H1 (cell line): ENCODE measurements around the gene FAT3.

ENCODE experiments used
- ATF3 ChIP-seq: IDR thresholded peaks from 2 replicates; pipeline ENCODE4 v1.6.1; 2011; ENCODE audit warnings: low read depth, mild to moderate bottlenecking, low read length; ENCODE audit not compliant: insufficient read depth
- BACH1 ChIP-seq: IDR thresholded peaks from 2 replicates; pipeline ENCODE4 v1.6.1; 2012; ENCODE audit warnings: low read length, improper control_type of control experiment
- BCL11A ChIP-seq, 2 experiments: IDR thresholded peaks; one replicate each; pipeline ENCODE4 v1.6.1; 2011; ENCODE audit warnings: low read depth in 2 of 2, low read length in 2 of 2, mild to moderate bottlenecking in 2 of 2
- EZH2 ChIP-seq: fragments of 200-600 bp; sonication (generic); IDR thresholded peaks from 2 replicates; pipeline ENCODE4 v1.7.1; 2012; ENCODE audit warnings: low read depth, mild to moderate bottlenecking, moderate library complexity, low read length, inconsistent platforms; ENCODE audit not compliant: severe bottlenecking
- HDAC2 ChIP-seq, 2 experiments: fragments of 300-600 bp in 1 of 2; sonication (generic) in 1 of 2; IDR thresholded peaks; 2 replicates each; pipeline ENCODE4 v1.6.1; 2011 to 2012; ENCODE audit warnings: low read depth in 2 of 2, low read length in 2 of 2, mild to moderate bottlenecking in 2 of 2, moderate library complexity in 2 of 2, borderline replicate concordance in 1 of 2, inconsistent platforms in 1 of 2
- JUND ChIP-seq: IDR thresholded peaks from 2 replicates; pipeline ENCODE4 v1.6.1; 2011; ENCODE audit warnings: mild to moderate bottlenecking, improper control_type of control experiment, low read length
- KDM1A ChIP-seq: fragments of 200-600, 300-600 bp; sonication (generic); IDR thresholded peaks from 2 replicates; pipeline ENCODE4 v1.7.1; 2016; ENCODE audit warnings: mild to moderate bottlenecking, low read length, borderline replicate concordance
- POLR2A ChIP-seq, 2 experiments: IDR thresholded peaks; 1 replicate in 1 of 2; 2 replicates in 1 of 2; pipeline ENCODE4 v1.6.1; 2011; ENCODE audit warnings: low read depth in 2 of 2, low read length in 2 of 2, mild to moderate bottlenecking in 2 of 2; ENCODE audit errors: control extremely low read depth in 1 of 2
- TAF7 ChIP-seq: optimal IDR thresholded peaks from 2 replicates; pipeline ENCODE3; 2011; ENCODE audit warnings: low read depth, mild to moderate bottlenecking, inconsistent platforms, low read length, moderate library complexity, borderline replicate concordance
- YY1 ChIP-seq: IDR thresholded peaks from 2 replicates; pipeline ENCODE4 v1.6.1; 2011; ENCODE audit warnings: low read depth, mild to moderate bottlenecking, low read length
- TF ChIP-seq, protein P1 (sequence below), 3 experiments: IDR thresholded peaks; 1 replicate in 2 of 3; 2 replicates in 1 of 3; pipeline versions ENCODE4 v1.5.1 to v1.6.1; 2011; ENCODE audit warnings: low read length in 3 of 3, mild to moderate bottlenecking in 3 of 3, inconsistent platforms in 2 of 3, low read depth in 1 of 3, moderate library complexity in 1 of 3; ENCODE audit not compliant: insufficient read depth in 1 of 3; ENCODE audit errors: control extremely low read depth in 1 of 3

- no peak for TF ChIP-seq JUND
- TF ChIP-seq BACH1, result no peak; the same call in 1 of the 2 replicates
- TF ChIP-seq BCL11A (IDR thresholded peaks at IDR 0.05; ENCODE audit: low read depth in 2 of 2, low read length in 2 of 2), result no peak
- TF ChIP-seq, protein P1, sequence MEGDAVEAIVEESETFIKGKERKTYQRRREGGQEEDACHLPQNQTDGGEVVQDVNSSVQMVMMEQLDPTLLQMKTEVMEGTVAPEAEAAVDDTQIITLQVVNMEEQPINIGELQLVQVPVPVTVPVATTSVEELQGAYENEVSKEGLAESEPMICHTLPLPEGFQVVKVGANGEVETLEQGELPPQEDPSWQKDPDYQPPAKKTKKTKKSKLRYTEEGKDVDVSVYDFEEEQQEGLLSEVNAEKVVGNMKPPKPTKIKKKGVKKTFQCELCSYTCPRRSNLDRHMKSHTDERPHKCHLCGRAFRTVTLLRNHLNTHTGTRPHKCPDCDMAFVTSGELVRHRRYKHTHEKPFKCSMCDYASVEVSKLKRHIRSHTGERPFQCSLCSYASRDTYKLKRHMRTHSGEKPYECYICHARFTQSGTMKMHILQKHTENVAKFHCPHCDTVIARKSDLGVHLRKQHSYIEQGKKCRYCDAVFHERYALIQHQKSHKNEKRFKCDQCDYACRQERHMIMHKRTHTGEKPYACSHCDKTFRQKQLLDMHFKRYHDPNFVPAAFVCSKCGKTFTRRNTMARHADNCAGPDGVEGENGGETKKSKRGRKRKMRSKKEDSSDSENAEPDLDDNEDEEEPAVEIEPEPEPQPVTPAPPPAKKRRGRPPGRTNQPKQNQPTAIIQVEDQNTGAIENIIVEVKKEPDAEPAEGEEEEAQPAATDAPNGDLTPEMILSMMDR (IDR thresholded peaks at IDR 0.05; ENCODE audit: control extremely low read depth in 1 of 3, insufficient read depth in 1 of 3, low read depth in 1 of 3, low read length in 3 of 3), result no peak
- no peak for TF ChIP-seq ATF3
- no peak for TF ChIP-seq TAF7
- no peak for TF ChIP-seq YY1
- peak; percentile 47 for TF ChIP-seq EZH2
- no peak for TF ChIP-seq POLR2A (IDR thresholded peaks at IDR 0.05; ENCODE audit: control extremely low read depth in 1 of 2, low read depth in 2 of 2, low read length in 2 of 2)
- no peak for TF ChIP-seq KDM1A
- TF ChIP-seq HDAC2 (IDR thresholded peaks at IDR 0.05; ENCODE audit: borderline replicate concordance in 1 of 2, low read depth in 2 of 2, low read length in 2 of 2), result no peak
Measured at GRCh38 chr11:92225125-92225567, 528 bp downstream of the FAT3 start.
